HEK293T (cell line): ENCODE data around the gene CTNNBL1.

ENCODE experiments used
- BHLHE40 ChIP-seq: fragments of 450-650 bp; IDR thresholded peaks from 2 replicates; pipeline ENCODE4 v1.6.1; 2016; ENCODE audit warnings: mild to moderate bottlenecking, moderate library complexity, borderline replicate concordance
- FOXA1 ChIP-seq: fragments of 450-650 bp; IDR thresholded peaks from 2 replicates; pipeline ENCODE4 v1.6.1; 2016; ENCODE audit warnings: mild to moderate bottlenecking
- FOXK2 ChIP-seq: fragments of 450-650 bp; IDR thresholded peaks from 2 replicates; pipeline ENCODE4 v1.6.1; 2016; ENCODE audit warnings: mild to moderate bottlenecking
- FOXM1 ChIP-seq: fragments of 450-650 bp; IDR thresholded peaks from 2 replicates; pipeline ENCODE4 v1.6.1; 2017; ENCODE audit warnings: mild to moderate bottlenecking, borderline replicate concordance
- L3MBTL2 ChIP-seq: fragments of 450-650 bp; conservative IDR thresholded peaks from 2 replicates; pipeline ENCODE4 v1.6.1; 2016; ENCODE audit warnings: mild to moderate bottlenecking
- LEF1 ChIP-seq: fragments of 450-650 bp; IDR thresholded peaks from 2 replicates; pipeline ENCODE4 v1.6.1; 2017; ENCODE audit warnings: mild to moderate bottlenecking, borderline replicate concordance
- PKNOX1 ChIP-seq: fragments of 450-650 bp; IDR thresholded peaks from 2 replicates; pipeline ENCODE4 v1.6.1; 2016
- SUZ12 ChIP-seq: fragments of 450-650 bp; IDR thresholded peaks from 2 replicates; pipeline ENCODE4 v1.6.1; 2016; ENCODE audit warnings: mild to moderate bottlenecking
- TARDBP ChIP-seq: fragments of 450-650 bp; IDR thresholded peaks from 2 replicates; pipeline ENCODE4 v1.6.1; 2016
- ZNF384 ChIP-seq: fragments of 450-650 bp; IDR thresholded peaks from 2 replicates; pipeline ENCODE4 v1.6.1; 2016

- TF ChIP-seq FOXA1 (no peak), SUZ12 (no peak), L3MBTL2 (no peak), BHLHE40 (no peak), FOXM1 (no peak), ZNF384 (no peak), TARDBP (no peak), LEF1 (no peak), PKNOX1 (no peak), FOXK2 (no peak)
Measured at GRCh38 chr20:37849156-37849555, 155.3 kb downstream of the CTNNBL1 start.
